Measurements from ENCODE around the gene KNDC1. TPM values are rescaled to one million over a fixed set of nuclear protein-coding genes. Genes with fewer than 3 reads are reported as not detected.

Gene KNDC1
- total RNA-seq, 1 experiment from 2014 or later: 15.7 TPM

- Histone ChIP-seq H3K27me3 (ENCODE audit: insufficient read depth, low read length) (no peaks in the 10 kb centered on the region), H3K23me2 (ENCODE audit: insufficient read length, low read depth, low read length, poor library complexity, severe bottlenecking) (no peaks in the 10 kb centered on the region), H2BK20ac (ENCODE audit: low read depth, low read length, poor library complexity, severe bottlenecking) (no peak overlapping the region), H3K79me1 (ENCODE audit: insufficient read depth, low read depth, low read length, poor library complexity, severe bottlenecking) (no peaks in the 10 kb centered on the region), H3K9ac (ENCODE audit: extremely low read depth, insufficient read length, low read length) (no peak overlapping the region), H4K8ac (replicated peaks; ENCODE audit: insufficient read length, low read depth, low read length) (no peak overlapping the region), H4K91ac (ENCODE audit: insufficient read length, low read depth, low read length) (no peak overlapping the region), H3T11ph (ENCODE audit: low read length) (no peak overlapping the region), H2BK5ac (ENCODE audit: insufficient read length, low read length) (no peak overlapping the region), H3K4me1 (ENCODE audit: insufficient read depth, low read length) (no peaks in the 10 kb centered on the region), H3K23ac (ENCODE audit: insufficient read length, low read depth, low read length) (no peak overlapping the region), H4K5ac (ENCODE audit: insufficient read length, low read depth, low read length) (no peak overlapping the region), H2BK12ac (ENCODE audit: insufficient read length, low read depth, low read length) (no peak overlapping the region), H3K18ac (ENCODE audit: insufficient read length, low read depth, low read length) (no peak overlapping the region), H2BK120ac (ENCODE audit: low read depth, low read length, poor library complexity, severe bottlenecking) (no peak overlapping the region), H3K79me2 (ENCODE audit: insufficient read depth, low read length) (no peaks in the 10 kb centered on the region), H3K9me3 (ENCODE audit: control insufficient read depth, low read depth, low read length) (peaks cover 12% of the 10 kb centered on the region), H3K4ac (ENCODE audit: low read depth, low read length) (no peak overlapping the region), H2BK15ac (ENCODE audit: low read depth, low read length) (no peak overlapping the region), H3K14ac (ENCODE audit: insufficient read depth, low read length) (no peak overlapping the region), H3K56ac (ENCODE audit: insufficient read length, low read depth, low read length) (no peak overlapping the region), H3K4me2 (ENCODE audit: insufficient read depth, insufficient read length, low read length) (no peak overlapping the region), H4K20me1 (ENCODE audit: control insufficient read depth, insufficient read depth, insufficient read length) (no peaks in the 10 kb centered on the region), H2AFZ (ENCODE audit: low read length) (no peak overlapping the region), H3K27ac (ENCODE audit: insufficient read length, low read depth, low read length) (no peak overlapping the region), H2AK5ac (ENCODE audit: insufficient read length, low read length) (no peak overlapping the region)
- no peaks in the 10 kb centered on the region for H3K4me1 Mint-ChIP-seq
- H3K27ac Mint-ChIP-seq: peak overlapping the region in 2 of 3 experiments; percentile 32 to 75; a peak in 2 of 7 replicates
- no peak overlapping the region for H3K4me3 Mint-ChIP-seq
- no peaks in the 10 kb centered on the region for H3K27me3 Mint-ChIP-seq (ENCODE audit: low read depth)
- H3K9me3 Mint-ChIP-seq: peaks cover 16 to 19% of the 10 kb centered on the region in 2 experiments
- no peak for DNase-seq
- peaks cover 16 to 29% (median 29%) of the 10 kb centered on the region in 3 experiments for H3K36me3 Mint-ChIP-seq (ENCODE audit: insufficient read depth in 1 of 3, low read depth in 3 of 3)
- TF ChIP-seq CTCF (conservative IDR thresholded peaks at IDR 0.05): no peak
- no CpG with 5 or more reads among the region's 23 CpGs for WGBS (ENCODE audit: extremely low coverage, insufficient read length, low lambda C conversion rate)
These were observed 21.1 kb downstream of the KNDC1 start for GRCh38 chr10:133180965-133181639.

All from H9 (cell line).